HG03064 (cell line): ENCODE data around the gene OXER1.
"Not testable (repeated sequence)": the region's sequence is repeated elsewhere in the genome, so short reads cannot be mapped to it uniquely, and the experiment has no call there.

Experiments used
- ATAC-seq: cut with Tn5 transposase; IDR thresholded peaks from one replicate; pipeline ENCODE4 v1.9.1; 2021; ENCODE audit warnings: low read depth; ENCODE audit not compliant: unreplicated experiment

Gene OXER1

GRCh38 chr2:42754021-42754775 is 9.7 kb downstream of the OXER1 start:
- peak; percentile 59 for ATAC-seq

GRCh38 chr2:42752816-42753813 is 10.8 kb downstream of the OXER1 start:
- ATAC-seq: no peak

GRCh38 chr2:42752314-42752713 is 11.6 kb downstream of the OXER1 start:
- peak; percentile 36 for ATAC-seq

DNA sequence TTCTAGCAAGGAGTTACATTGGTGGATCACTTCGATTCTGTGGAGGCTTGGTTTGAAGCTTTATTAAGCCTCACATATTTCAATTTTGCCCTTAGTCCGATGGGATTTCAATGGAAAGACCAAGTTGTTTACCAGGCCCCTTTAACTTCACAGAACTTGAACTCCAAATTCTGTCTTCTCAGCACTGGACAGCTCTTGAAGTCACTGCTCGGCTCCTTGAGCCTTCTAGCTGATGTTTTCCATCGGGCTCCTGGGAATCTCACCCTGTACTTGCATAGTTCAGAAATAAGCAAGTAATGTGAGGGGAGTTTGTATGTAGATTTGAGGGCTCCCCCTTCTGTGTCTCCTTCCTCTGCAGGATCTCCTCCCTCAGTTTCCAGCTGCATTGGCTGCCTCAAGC is 15.1 kb downstream of the OXER1 start:
- no peak for ATAC-seq

DNA sequence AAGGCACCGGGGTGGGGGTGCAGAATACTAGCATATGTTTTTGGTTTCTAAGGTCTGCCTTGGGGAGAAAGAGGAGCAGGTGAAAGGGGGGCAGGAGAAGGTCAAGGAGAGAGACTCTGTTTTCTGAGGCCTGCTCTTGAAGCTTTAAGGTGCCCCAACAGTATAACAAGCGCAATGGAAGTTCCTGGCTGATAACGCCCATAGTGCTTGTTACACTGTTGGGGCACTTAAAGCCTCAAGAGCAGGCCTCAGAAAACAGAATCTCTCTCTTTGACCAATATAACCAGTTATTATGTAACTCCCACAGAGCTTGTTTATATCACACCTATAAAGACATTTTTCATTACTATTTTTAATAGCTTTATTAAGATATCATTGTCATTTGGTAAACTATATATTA is 16.5 kb downstream of the OXER1 start:
- ATAC-seq: no peak

DNA sequence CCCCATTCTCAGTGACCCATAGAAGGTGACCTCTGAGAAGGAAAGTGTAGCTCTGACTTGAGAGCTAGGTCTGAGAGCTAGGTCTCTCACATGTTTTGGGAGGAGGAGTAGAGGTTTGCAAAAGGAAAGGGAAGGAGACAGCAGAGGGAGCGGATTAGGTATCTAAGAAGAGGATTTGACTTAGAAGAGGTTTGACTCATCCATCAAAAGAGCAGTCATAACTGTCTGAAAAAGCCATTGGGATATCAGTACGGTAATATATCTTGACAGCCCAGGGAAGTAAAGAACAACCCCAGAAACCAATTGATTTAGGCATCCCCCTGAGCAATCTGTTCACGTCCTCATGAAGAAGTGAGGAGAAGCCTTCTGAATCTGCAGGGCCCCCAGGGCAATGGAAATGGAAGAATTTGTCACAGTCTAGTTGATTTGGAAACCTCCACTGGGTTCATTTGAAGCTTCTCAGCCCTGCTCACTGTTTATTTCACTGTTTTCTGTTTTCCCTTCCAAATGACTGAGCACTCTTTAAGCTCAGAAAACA is 19.3 kb downstream of the OXER1 start:
- no peak for ATAC-seq

GRCh38 chr2:42743659-42743990 is 20.3 kb downstream of the OXER1 start:
- ATAC-seq: no peak

GRCh38 chr2:42742740-42743658 is 20.9 kb downstream of the OXER1 start:
- ATAC-seq: no peak

- no peak for ATAC-seq
These were observed 22.8 kb downstream of the OXER1 start for GRCh38 chr2:42741140-42741539.

GRCh38 chr2:42736598-42737322 is 27.2 kb downstream of the OXER1 start:
- ATAC-seq: no peak

DNA sequence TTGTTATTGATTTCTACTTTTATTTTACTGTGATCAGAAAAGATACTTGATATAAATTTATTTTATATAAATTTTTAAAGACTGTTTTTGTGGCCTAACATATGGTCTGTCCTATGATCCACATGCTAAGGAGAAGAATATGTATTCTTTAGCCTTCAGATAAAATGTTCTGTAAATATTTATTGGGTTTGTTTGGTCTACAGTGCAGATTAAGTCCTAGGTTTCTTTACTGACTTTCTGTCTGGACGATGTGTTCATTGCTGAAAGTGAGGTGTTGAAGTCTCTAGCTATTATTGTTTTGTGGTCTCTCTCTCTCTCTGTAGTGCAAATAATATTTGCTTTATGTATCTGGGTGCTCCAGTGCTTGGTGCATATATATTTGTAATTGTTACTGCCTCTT is 30.1 kb downstream of the OXER1 start:
- no peak for ATAC-seq

- not testable (repeated sequence) for ATAC-seq
These were observed 32.6 kb downstream of the OXER1 start for GRCh38 chr2:42731316-42731715.

DNA sequence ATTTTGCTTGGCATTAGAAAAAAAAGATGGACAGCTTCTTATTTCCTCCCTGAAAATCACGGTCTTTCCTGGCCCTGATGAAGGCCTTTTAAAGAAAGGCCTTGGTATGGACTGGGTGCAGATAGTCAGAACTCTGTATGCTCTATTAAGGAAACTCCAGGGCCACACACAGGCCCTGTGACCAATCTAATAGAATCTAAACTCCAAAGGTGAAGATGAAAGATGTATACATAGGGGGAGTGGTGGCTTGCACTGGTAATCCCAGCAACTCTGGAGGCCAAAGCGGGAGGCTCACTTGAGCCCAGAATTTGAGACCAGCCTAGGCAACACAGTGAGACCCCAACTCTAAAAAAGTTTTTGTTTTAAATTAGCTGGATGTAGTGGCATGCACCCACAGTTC is 37.3 kb downstream of the OXER1 start:
- no peak for ATAC-seq

DNA sequence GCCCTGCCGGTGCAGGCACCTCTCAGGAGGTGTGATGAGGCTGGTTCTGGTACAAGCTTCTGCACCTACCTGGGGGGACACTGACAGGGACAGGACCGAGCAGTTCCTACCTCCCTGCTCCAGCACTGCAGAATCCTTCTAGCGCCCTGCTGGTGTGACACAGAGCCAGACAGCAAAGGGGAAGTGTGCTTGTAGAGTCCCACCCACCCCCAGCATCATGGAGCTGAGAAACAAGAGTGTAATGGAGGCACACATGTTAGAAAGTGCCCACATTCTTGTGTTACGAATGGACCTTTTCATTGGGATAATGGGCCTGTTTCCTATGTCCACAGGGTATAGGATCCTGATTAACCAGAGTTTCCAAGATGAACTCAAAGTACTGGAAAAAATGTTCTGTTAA is 38.3 kb downstream of the OXER1 start:
- ATAC-seq: no peak

DNA sequence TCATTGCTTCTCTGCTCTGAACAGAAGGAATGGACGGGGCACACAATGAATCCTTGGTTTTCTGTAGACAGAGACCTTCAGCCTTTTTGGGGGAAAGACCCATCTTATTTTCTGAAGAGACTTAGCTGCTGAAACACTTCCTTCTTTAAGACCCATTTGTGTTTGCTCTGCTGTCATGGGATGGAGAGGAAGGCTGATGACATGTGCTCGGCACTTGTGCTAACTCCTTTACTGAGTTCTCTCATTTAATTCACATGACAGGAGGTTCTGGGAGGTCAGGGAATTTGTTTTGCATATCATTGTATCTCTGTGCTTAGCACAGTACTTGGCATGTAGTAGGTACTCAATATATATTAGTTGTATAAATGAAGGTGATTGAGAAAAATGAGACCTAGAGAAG is 39.0 kb downstream of the OXER1 start:
- no peak for ATAC-seq

- ATAC-seq: no peak
These were observed 40.5 kb downstream of the OXER1 start for GRCh38 chr2:42723465-42723864.

- ATAC-seq: peak; percentile 97
These were observed 41.4 kb downstream of the OXER1 start for GRCh38 chr2:42722320-42723190.

DNA sequence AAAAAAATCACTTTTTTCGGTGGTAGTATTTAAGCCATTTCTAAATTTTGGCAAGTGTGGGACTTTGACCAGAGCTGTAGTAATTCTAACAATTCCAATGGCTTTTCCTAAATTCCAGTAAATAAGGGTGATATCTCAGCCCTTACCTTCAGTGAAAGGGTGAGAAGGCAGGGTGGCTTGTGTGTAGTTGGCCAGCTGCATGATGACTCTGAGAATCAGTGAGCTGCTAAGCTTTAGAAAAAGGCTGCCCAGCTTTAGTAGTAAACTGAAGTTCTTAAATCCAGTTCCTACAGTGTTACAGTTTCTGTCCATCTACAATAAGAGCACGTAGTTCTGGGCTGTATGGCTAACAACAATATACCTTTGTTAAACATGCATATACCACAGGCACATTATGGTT is 42.0 kb downstream of the OXER1 start:
- no peak for ATAC-seq

GRCh38 chr2:42714686-42715085 is 49.2 kb downstream of the OXER1 start:
- ATAC-seq: no peak
